Glomerular endothelial cell (primary cell): ENCODE results near the gene ARHGAP4. TPM values are rescaled to one million over a fixed set of nuclear protein-coding genes. Genes with fewer than 3 reads are reported as not detected.

Source experiments
- DNase-seq: peaks from one replicate; pipeline ENCODE4 v3.0.0-alpha.2; 2011; ENCODE audit warnings: low read depth, low spot score; ENCODE audit errors: extremely low read depth
- total RNA-seq: library from RNA; depleted of rRNA; stranded (reverse); fragments of >200 nt; gene quantifications from 2 replicates; pipeline ENCODE4 v1.2.3, GENCODE V29; 2015

The ARHGAP4 gene
- total RNA-seq = 2.9 and 24.2 TPM in 2 replicates

DNA sequence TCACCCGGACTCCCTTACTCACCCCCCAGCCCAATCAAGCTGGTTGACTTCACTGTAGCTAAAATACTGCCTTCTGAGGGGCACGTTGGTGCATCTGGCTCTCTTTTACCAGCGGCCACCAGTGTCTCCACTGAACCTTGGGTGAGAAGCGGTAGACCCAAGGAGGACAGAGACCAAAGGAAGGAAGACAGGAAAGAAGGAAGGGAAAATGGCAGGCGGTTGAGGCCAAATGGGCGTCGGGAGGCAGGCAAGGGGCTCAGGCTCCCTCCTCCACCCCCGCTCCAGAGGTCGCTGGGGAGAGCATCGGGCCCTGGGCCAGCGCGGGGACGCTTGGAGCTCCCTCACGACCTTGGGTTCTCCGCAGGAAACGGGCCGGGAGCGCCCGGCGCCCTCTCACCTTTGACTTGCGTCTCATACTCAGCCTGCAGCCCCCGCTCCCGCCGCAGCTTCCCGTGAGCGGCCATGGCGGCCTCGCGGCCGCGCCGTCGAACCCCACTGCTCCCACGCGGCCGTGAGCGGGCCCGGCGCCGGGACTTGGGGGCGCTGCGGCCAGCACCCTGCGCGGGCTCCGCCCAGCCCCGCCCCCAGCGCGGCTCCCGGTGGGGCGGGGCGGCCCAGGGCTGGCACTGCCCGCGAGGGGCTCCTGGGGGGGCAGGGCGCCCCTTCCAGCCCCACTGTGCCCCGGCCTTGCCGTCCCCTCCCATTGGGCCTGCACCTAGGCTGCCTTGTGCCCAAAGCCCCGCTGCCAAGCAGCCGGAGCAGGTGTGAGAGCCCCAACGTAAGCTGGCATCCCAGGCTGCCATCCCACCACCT lies at the start of gene ARHGAP4:
Gene ARHGAP4 (minus strand): TSS at position 526 of the 813 bp plus-strand sequence. CDS start 62 bp downstream, at position 464.
- DNase-seq = no peak

DNA sequence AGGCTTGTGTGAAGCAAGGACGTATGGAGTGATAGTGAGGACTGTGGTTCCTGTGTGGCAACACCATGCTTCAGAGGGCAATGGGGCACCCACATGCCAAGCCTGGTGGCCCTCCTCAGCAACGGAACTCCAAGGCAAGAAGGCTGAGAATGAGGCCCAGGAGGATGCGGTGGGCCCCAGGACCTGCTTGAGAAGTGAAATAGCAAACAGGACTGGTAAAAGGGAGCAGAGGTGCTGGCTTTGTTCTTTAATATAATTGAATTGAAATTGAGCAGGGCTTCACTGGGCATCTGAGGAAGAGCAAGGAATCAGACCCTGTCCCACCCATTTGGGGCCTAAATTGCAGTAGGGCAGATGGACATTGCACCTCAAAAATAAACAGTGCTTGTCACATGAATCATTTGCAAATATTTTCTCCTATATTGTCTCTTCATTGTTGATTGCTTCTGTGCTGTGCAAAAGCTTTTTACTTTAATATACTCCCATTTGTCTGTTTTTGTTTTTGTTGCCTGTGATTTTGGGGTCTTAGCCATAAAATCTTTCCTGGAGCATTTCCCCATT lies 48.7 kb upstream of the ARHGAP4 start:
- DNase-seq = no peak

DNA sequence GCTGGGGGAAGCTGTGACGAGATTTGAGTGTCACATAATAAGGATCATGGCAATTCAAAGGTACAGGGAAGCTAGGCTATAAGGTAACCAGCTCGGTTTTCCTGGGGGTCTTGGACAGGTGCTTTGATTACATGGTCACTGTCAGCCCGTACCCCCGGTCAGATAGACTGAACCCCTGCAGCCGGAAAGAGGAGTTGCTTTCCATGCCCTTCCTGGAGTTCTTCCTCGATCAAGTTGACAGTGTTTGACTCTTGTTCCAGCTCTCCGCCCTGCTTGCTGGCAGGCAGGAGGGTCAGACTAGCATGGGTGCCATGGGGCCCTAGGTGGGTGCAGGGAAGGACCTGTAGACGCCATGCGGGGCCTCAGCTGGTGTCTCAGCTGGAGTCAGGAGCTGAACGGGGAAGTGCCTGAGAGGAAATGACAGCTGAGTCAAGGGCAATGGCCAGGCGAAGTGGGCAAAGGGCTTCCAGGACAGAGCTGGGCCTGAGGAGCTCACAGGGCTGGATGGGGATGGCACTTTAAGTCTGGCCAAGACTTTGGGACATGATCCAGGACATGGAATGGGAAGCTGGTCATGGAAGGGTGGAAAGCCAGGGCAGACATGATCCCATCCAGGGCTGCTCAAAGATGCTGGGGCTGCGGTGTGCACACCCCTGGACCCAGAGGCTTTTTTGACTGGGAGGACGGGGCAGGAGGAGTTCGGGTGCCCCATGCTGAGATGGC lies 48.1 kb upstream of the ARHGAP4 start:
- no peak for DNase-seq

DNA sequence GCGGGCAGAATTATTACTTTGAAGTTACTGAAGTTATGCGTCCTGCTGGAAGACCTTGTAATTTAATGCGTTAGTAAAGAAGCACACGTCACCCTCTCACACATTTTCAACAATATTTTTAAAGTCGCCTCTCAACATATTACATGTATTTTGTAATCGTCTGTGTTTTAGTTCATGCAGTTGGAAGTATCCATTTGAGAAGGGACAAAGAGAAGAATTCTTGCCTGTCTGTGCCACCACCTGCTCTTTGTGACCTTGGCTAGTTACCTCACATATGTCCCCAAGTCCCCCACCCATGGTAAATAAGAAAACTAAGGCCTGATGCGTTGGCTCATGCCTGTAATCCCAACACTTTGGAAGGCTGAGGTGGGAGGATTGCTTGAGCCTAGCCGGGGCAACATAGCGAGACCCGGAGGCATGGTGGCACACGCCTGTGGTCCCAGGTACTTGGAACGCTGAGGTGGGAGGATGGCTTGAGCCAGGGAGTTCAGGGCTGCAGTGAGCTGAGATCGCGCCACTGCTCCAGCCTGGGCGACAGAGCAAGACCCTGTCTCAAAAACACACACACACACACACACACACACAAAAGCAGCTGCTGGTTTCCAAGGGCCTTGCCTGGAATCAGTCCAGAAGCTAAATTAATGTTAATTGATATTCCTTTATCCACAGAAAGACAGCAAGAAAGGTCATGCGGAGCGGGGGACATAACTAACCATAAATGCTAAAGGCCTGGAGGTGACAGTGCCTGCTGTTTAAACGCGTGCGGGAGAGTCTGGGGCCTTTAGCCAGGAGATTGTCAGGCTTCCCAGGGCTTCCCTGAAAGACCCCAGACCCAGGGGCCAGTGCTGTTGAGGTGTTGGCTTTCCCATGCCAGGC lies 47.3 kb upstream of the ARHGAP4 start:
- no peak for DNase-seq

DNA sequence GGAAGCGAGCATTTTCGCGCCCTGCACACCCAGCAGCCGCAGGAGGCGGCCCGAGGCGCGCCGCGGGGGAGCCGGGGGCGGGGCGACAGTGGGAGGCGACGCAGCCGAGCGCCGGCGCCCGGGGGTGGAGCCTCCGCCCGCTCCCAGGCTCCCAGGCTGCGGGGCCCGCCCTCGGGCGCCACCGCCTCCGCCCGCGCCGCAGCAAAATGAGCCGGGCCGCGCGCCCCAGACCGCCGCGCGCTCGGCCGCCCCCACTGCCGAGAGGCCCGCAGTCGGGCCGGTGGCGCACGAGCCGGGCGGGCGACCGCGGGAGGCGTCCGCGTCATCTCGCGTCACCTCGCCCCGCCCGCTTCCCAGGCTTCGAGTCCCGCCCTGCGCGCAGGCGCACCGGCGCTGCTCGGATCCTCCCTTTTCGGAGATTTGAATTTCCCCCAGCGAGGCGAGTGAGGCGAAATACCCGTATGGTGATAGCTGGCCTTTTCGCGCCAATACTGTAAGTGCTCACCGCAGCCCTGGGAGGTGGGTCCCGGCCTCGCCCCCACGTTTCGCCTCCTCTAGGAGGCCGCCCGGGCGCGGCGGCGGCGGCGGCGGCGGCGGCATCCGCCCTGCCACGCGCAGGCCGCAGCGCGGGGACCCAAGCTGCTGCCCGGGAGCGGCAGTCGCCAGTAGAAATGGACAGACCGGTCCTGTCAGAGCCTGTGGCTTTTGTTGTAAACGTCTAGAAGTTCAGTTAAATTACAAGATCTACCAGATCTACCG lies 46.5 kb upstream of the ARHGAP4 start, which contains the start of gene TMEM187:
Gene TMEM187 (plus strand): TSS at position 387 of the 759 bp plus-strand sequence. CDS start 9,309 bp downstream, outside the sequence.
- DNase-seq = no peak

DNA sequence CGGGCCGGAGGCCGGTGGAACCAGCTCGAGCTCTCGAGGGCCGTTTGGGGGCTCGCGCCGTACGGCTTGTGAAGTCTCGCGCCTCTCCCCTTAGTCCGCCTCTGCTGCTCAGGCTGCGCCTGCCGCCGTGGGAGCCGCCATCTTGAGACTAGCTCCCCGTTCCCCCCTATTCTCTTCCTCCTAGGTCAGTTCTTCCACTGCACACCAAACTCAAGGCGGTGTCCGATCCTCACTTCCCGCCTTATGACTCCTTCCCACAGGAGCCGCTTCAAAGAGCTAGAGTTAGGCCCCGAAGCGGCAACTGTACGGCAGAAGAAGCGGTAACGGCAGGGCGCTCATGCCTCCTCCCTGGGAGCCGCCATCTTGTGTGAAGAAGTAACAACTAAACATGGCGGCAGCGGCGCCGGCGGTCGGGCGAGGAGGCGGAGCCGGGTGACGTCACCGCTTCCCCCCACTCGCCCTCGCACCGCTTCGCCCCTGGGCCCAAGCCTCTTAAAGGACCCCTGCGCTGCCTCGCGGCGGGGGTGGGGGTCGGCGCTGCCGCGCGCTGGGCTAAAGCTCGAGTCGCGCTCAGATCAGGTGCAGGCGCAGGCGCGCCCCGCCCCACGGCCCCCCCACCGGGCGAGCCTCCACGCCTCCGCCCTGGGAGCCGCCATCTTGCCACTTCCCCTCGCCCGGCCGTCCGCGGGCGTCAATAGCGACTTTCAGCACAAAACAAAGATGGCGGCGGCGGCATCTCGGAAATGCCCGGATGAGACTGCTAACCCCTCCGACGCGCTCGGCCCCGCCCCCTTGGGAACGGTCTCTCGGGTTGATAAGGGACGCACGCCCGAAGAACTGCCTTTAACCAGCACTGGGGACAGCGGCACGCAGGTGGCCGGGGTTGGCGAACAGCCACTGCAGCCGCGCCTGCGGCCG lies 45.6 kb upstream of the ARHGAP4 start, which contains the start of gene HCFC1:
Gene HCFC1 (minus strand): TSS at position 369 of the 918 bp plus-strand sequence. CDS start 978 bp downstream, outside the sequence.
- DNase-seq = no peak

DNA sequence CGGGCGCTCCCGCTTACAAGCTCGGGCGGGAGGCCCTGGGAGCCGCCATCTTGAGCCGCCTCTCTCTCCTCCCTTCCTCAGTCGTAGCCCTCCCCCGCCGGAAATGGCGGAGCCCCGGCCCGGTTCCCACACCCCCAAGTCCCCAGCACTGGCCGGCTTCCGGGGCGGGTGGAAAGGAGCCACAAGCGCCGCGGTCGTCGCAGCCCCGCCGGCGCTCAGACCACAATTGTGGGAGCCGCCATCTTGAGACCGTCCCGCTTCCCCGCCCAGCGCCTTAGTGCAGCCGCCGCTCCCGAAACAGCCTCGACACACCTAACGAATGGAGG lies 45.0 kb upstream of the ARHGAP4 start:
- no peak for DNase-seq

DNA sequence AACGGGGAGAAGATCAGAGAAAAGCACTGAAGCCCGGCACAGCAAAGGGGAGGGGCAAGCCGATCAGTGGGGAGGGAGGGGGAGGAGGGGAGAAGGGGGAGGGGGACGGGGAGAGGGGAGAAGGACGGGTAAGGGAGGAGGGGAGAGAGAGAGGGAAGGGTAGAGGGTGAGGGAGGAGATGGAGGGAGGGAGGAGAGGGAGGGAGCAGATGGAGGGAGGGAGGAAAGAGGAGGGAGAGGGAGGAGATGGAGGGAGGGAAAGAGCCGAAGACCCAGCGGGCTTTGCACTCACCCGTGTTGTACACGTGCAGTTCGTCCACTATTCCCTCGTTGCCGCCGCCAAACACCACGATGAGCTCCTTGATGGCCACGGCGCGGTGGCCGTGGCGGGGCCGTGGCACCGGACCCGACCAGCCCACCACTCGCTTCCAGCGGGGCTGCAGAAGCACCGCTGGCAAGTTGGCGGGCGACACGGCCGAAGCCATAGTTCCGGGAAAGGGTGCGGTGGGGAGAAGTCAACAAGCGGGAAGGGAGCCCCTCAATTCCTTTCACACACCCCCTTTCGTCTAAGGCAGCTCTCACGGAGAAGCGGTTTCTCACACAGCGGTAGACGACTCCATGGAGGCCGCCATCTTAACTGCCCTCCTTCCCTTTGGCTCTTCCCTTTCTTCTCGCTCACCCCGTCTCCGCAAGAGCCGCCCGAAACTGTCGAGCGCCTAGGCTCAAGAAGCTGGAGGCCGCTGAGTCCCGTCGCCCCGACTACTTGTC lies 44.5 kb upstream of the ARHGAP4 start:
- no peak for DNase-seq

DNA sequence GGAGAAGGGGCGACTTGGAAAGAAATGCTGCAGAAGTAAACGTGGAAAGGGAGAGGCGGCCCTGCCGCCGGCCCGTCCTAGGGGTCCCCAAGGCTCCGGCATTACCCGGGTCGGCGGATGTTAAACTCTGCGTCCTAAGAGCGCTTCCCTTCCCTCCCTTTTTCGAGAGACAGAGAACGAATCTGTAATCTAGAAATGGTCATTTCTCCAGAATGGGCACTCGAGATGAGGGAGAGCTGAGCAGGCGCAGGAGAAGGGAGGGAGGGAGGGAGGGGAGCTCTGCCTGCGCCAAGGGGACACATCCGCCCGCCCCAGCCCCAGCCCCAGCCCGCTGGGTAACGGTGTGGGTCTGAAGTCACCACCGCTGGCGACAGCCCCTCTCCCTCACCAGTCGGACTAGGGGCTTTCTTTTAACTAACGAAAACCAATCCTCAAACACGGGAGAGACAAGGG lies 43.9 kb upstream of the ARHGAP4 start:
- no peak for DNase-seq

DNA sequence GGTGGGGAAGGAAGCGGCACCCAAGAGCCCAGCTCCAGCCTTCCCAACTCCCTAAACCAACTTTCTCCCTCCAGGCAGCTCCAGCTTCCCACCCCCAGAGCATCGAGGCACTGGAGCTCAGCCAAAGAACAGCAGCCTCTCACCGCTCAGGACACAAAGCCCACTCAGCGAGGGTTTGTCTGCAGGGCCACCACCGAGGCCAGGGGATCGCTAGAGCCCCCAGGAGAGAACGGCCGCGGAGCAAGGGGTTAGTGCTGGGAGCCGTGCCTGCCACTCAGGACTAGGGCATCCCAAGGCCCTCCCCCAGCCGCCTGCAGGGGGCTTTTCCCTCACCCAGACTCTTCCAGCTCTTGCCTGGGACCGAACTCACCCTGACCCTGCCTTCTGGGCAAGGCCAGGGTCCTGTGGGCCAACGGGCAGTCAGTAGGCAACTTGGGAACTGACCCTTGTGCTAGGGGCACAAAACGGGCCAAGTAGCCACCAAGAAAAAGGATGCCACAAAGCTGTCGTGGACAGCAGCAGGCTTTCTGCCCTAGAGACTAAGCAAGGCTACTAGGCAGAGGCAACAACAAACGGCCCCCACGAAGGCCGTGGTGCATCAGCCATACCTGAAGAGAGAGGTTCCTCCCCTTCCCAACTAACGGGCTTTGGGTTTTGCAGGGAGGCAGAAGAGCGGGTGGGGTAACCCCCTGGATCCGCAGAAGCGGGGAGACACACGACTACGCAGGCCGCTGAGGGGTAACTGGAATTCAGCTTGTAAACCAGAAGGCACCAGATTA lies 43.2 kb upstream of the ARHGAP4 start:
- DNase-seq = no peak

DNA sequence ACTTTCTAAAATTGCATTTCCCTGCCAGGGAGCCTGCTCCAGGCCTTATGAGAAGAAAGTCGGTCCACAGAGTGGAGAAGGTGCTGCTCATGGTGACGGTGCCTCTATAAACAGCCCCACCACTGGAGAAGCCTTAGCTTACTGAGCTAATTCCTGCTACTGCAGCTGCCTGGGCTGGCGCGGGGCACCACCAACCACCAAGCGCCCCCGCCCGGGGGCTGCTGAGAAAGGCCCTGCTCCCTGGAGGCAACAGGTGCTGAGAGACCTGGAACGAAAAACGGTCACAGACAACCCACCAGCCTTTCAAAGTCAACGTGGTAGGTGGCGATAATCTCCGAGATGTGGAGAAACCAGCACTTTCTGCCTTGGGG lies 42.7 kb upstream of the ARHGAP4 start:
- DNase-seq = no peak

DNA sequence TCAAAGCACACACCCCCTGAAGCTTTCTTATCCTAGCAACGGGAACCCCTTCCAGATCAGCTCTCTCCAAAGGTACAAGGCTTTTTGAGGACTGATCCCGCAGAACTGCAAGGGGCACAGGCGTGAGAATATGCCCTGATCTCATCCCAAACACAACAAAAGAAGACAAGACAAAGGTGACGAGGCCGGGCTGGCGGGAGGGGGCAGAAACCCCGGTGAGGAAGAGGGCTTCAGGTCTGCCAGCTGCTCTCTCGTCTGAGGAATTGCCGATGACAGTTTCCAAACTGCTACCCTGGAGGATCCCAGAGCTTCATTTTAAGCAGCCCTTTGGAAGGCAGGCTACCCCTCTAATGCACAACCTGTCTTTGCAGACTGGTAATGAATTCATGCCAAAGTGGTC lies 42.2 kb upstream of the ARHGAP4 start:
- no peak for DNase-seq

DNA sequence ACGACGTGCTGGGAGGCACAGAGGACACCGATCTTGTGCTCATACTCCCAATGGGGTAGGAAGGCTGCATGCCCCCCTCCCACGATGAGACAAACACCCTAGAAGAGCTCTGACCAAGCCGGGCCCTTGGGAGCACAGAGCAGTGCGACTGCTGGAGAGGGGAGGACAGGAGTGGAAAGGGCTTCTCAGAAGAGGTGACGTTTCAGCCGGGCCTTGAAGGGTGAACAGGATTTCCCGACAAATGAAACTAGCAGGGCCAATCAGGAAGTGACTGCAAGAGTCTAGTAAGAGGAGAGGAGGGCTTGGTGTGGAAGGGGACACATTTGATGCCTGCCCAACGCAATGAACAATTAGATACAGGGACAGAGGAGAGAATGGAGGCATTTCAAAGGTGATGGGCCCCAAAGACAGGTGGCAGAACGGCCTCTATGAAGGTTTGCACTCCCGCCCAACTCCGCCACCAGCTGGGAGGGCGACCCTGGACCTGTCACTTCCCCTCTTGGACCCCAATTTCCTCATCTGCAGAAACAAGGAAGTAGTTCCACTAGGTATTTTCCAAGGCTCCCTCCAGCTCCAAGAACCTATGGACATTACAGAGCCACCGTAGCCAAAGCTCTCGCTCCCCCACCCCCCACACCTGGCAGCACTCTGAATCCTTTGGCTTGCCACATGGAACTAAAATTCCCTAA lies 41.6 kb upstream of the ARHGAP4 start:
- DNase-seq = no peak

DNA sequence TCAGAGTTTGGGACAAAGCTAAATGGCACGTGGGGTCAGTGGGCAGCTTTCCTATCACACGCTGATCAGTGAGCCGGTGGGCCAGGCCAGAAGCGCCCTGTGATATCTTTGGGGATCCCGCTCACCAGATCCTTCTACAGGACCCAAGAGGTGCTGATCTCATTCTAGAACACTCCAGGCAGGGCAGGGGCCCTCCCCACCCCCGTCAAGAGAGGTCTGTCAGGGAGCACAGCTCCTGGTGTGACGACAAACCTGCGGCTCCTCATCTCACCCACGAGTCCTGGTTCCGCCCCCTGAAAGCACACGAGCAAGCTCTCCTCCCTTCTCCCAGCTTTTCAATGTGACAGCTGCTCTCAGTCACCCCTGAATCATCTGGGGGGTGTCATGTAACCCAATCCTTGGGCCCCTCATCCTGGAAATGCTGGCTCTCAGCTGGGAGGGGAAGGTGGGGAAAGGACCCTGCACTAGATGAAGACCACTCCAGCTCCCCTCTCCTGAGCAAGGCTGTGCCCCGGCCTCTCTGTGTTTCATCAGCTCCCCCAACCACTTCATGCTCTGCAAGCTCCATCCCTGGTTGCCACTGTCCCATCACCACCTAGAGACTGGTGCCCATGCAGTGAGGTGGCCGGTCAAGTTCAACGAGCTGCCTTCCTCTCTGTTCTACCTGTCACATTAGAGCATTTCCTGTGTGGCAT lies 40.9 kb upstream of the ARHGAP4 start:
- no peak for DNase-seq

DNA sequence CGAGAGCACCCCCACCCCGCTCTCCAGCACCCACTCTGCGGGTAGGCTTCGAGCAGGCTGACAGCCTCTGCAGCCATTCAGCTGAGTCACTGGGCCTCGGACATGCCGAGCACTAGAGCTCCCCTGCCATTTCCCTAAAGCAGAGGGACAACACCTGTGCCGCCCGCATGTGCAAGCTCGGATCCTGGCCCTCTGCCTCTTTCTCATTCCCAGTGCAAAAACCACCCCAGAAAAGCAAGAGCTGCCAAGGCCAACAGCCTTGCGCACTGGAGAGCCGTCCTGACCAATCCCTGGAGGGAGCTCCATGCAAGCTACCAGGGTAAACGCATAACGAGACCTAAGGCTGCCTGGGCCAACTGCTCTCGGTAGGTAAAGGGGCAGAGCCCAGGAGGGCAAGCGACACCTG lies 40.2 kb upstream of the ARHGAP4 start:
- DNase-seq = no peak

DNA sequence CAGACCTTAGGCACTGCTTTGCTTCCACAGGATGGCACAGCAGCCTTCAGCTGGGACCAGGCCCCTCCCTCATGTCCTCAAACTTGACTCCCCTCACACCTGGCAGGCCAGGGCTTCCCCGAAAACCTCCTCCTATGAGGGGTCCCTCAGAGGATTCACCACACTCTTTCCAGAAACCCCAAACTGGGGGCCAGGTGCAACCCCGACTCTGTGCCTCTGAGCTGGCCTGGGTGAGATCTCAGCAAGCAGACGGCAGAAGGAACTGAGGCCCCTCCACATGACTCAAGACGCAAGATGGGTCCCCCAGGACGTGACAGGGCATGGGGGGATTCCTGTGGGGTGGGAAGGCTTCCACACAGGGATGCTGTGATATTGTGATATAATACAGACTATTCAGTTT lies 39.3 kb upstream of the ARHGAP4 start:
- DNase-seq = no peak
